HFFc6 (cell line): ENCODE measurements around the gene ASGR1. TPM values are rescaled to one million over a fixed set of nuclear protein-coding genes. Genes with fewer than 3 reads are reported as not detected.

ENCODE experiments used
- DNase-seq: peaks from one replicate; pipeline ENCODE4 v3.0.0-alpha.2; 2018
- H3K27ac Mint-ChIP-seq: 2 replicates; pipeline ENCODE4 v1.8.0; 2020; ENCODE audit warnings: mild to moderate bottlenecking, mixed read lengths
- H3K27me3 Mint-ChIP-seq: 2 replicates; pipeline ENCODE4 v1.8.0; 2021; ENCODE audit warnings: mild to moderate bottlenecking, moderate library complexity, mixed read lengths; ENCODE audit not compliant: insufficient read depth
- H3K36me3 Mint-ChIP-seq: 2 replicates; pipeline ENCODE4 v1.8.0; 2021; ENCODE audit warnings: low read depth, mixed read lengths
- H3K4me1 Mint-ChIP-seq: 2 replicates; pipeline ENCODE4 v1.8.0; 2020; ENCODE audit warnings: low read depth, mixed read lengths
- H3K4me3 Mint-ChIP-seq: 2 replicates; pipeline ENCODE4 v1.8.0; 2020; ENCODE audit warnings: mild to moderate bottlenecking, moderate library complexity, mixed read lengths
- H3K9me3 Mint-ChIP-seq: 2 replicates; pipeline ENCODE4 v1.8.0; 2020; ENCODE audit warnings: mild to moderate bottlenecking, mixed read lengths
- CTCF ChIP-seq: fragments of 200-600 bp; sonication (generic); IDR thresholded peaks from 2 replicates; pipeline ENCODE4 v1.5.0; 2021; ENCODE audit warnings: antibody characterized with exemption, mild to moderate bottlenecking
- total RNA-seq, 6 experiments: library from RNA; stranded (reverse); fragmentation: NEBNext Ultra II Directional; extraction: Animal tissue kit (Norgen Biotek cat#: 25700); gene quantifications; 2 replicates in 1 of 6; 3 replicates in 5 of 6; pipeline ENCODE4 v1.2.3, GENCODE V29; 2021

The ASGR1 gene
- total RNA-seq, 6 experiments from 2014 or later: 0.71 to 1.4 (median 0.83) TPM

GRCh38 chr17:7178973-7179316 lies 225 bp downstream of the ASGR1 start:
- Mint-ChIP-seq H3K27ac (no peak overlapping the region), H3K9me3 (no peaks in the 10 kb centered on the region)

DNA sequence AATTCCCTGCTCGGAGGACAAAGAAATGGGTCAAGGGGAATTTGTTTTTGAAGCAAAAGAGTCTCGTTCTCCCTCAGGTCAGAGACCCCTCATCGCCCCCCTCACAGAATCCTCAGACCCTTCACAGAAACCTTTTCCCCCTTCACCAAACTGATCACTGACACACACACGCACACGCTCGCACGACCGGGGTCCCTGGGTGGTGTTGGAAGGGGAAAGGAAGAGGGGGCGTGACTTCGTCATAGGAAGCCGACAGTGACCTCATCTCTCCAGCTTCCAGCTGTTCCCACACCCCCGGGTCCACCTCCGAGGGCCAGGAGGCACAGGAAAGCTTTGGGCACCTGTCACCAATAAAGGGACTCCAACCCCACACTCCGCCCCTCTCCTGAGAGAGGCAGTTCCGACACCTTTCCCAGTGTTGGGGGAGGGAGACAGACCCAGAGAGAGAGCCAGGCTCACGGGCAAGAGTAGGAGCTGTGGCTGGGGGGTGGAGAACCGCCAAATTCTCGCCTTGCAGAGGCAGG lies 1.2 kb downstream of the ASGR1 start:
- Mint-ChIP-seq H3K36me3 (no peaks in the 10 kb centered on the region), H3K9me3 (no peaks in the 10 kb centered on the region), H3K4me1 (no peaks in the 10 kb centered on the region; the same call in 1 of the 2 replicates), H3K4me3 (no peak overlapping the region), H3K27me3 (peaks cover 17% of the 10 kb centered on the region), H3K27ac (peak overlapping the region; percentile 56)
- TF ChIP-seq CTCF: no peak
- no peak for DNase-seq

More at GRCh38 chr17:7178973-7179316, 225 bp downstream of the ASGR1 start:
- Mint-ChIP-seq H3K36me3 (no peaks in the 10 kb centered on the region), H3K27me3 (peaks cover 17% of the 10 kb centered on the region), H3K4me1 (peaks cover 5% of the 10 kb centered on the region; the same call in 1 of the 2 replicates), H3K4me3 (no peak overlapping the region)
- TF ChIP-seq CTCF: no peak
- no peak for DNase-seq

DNA sequence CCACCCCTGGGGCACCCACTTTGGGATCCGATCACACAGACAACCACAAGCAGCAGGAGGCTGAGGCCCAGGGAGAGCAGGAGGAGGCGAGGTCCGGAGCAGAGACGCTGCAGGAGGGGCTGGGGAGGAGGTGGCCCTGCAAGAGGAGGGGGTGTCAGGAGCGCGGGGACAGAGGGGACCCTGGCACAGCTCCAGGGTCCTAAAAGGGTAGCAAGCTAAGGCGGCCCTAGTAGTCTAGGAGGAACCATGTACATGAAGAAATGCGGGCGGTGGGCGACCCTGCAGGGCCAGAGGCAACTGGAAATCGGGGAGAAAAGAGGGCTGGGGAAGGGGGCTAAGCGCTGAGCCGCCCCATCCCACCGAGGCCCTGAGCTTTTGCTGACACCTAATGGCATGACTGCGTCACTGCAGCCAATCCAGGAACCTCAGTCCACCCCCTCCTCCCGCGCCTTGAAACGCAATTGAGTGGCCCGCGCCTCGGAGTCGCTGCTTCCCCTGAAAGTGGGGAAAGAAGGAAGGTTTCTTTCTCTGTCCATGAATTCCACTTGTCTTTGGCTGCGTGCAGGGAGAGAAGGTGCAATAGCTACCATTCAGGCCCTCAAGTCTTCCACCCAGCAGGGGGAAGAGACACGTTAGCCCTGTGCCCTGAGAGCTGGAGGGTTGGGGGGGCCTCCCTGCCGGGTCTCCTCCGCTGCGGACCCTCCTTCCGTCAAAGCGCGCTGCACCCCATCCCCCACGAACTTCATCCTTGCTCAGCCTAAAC lies 1.8 kb downstream of the ASGR1 start:
- TF ChIP-seq CTCF: peak; percentile 91
- H3K27me3 Mint-ChIP-seq: peaks cover 17% of the 10 kb centered on the region
- H3K27ac Mint-ChIP-seq: peak overlapping the region; percentile 56
- H3K4me1 Mint-ChIP-seq: no peaks in the 10 kb centered on the region; the same call in 1 of the 2 replicates
- H3K4me3 Mint-ChIP-seq: no peak overlapping the region
- H3K36me3 Mint-ChIP-seq: no peaks in the 10 kb centered on the region
- H3K9me3 Mint-ChIP-seq: no peaks in the 10 kb centered on the region
- peak; percentile 42 for DNase-seq

- Mint-ChIP-seq H3K4me1 (no peaks in the 10 kb centered on the region; the same call in 1 of the 2 replicates), H3K27me3 (peaks cover 17% of the 10 kb centered on the region), H3K36me3 (no peaks in the 10 kb centered on the region), H3K9me3 (no peaks in the 10 kb centered on the region), H3K27ac (no peak overlapping the region), H3K4me3 (no peak overlapping the region)
- no peak for DNase-seq
- TF ChIP-seq CTCF: no peak
Observed at GRCh38 chr17:7176841-7177190, 2.4 kb downstream of the ASGR1 start.

DNA sequence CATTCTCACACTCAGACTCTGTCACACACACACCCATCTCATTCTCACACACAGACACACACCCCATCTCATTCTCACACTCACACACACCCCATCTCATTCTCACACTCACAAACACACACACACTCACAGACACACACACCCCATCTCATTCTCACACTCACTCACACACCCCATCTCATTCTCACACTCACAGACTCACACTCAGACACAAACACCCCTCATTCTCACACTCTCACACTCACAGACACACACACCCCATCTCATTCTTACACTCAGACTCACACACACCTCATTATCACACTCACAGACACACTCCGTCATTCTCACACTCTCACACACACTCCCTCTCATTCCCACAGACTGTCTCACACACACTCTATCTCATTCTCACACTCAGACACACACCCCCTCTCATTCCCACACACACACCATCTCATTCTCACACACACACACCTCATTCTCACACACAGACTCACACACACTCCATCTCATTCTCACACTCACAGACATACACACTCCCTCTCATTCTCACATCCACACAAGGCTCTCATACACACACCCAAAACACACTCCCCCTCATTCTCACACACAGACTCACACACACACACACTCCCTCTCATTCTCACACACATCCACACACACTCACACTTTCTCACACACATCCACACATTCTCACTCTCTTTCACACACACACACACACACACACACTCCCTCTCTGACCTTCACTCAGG lies 2.9 kb downstream of the ASGR1 start:
- H3K27me3 Mint-ChIP-seq: peaks cover 17% of the 10 kb centered on the region
- no peak overlapping the region for H3K27ac Mint-ChIP-seq
- no peaks in the 10 kb centered on the region for H3K36me3 Mint-ChIP-seq

More for the DNA sequence above, 2.9 kb downstream of the ASGR1 start:
- no peak for DNase-seq
- peaks cover 2% of the 10 kb centered on the region; the same call in 1 of the 2 replicates for H3K4me1 Mint-ChIP-seq
- H3K4me3 Mint-ChIP-seq: no peak overlapping the region
- no peak for TF ChIP-seq CTCF
- no peaks in the 10 kb centered on the region for H3K9me3 Mint-ChIP-seq
